ENCODE results near the gene PPP6R3.

Gene PPP6R3

DNA sequence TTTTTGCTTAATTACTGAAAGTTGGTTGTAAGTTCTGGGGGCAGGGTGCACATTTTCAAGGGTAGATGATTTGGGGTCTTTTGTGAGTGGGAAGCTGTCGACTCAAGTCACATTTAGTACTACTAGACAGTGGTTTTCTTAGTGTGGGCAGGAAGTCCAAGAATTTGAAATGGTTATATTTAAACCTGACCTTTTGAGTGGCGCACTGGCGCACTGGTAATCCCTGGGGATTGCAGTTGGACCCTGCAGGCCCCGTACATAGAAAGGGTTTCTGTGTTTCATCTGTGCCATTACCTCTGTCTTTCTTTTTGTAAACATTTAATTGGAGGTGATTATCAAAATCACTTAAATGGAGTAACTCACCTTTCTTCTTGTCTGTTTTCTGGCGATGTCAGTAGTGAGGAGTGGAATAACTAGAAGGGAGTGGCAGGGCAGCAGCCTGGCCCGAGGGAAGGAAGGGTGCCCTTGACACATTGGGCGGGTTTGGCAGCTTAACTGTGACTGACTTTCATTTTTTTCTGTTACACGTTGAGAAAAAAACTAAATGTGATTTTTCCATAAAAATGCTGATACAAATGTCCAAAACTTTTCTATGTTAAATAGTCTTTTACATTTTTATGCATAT, 122.0 kb downstream of the PPP6R3 start:
- TF ChIP-seq, protein P1, sequence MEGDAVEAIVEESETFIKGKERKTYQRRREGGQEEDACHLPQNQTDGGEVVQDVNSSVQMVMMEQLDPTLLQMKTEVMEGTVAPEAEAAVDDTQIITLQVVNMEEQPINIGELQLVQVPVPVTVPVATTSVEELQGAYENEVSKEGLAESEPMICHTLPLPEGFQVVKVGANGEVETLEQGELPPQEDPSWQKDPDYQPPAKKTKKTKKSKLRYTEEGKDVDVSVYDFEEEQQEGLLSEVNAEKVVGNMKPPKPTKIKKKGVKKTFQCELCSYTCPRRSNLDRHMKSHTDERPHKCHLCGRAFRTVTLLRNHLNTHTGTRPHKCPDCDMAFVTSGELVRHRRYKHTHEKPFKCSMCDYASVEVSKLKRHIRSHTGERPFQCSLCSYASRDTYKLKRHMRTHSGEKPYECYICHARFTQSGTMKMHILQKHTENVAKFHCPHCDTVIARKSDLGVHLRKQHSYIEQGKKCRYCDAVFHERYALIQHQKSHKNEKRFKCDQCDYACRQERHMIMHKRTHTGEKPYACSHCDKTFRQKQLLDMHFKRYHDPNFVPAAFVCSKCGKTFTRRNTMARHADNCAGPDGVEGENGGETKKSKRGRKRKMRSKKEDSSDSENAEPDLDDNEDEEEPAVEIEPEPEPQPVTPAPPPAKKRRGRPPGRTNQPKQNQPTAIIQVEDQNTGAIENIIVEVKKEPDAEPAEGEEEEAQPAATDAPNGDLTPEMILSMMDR (IDR thresholded peaks at IDR 0.05), result no peak

DNA sequence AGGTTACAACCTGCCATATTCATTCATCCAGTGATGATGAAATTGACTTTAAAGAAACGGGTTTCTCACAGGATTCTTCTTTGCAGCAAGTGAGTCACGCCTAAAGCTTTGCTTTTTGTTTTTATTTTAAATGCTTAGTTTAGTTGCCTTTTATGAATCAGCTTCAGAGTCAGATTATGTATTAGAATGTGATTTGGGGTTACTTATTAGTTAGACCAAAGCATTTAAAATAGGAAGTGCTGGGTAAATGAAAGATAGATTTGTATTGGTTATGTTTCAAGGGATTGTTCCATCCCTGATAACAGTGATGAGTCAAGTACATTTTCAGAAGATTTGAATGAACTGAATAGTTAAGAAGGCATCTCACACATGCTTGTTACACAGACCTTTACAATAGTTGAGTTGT, 122.5 kb downstream of the PPP6R3 start:
- TF ChIP-seq, protein P1 (IDR thresholded peaks at IDR 0.05), result no peak

DNA sequence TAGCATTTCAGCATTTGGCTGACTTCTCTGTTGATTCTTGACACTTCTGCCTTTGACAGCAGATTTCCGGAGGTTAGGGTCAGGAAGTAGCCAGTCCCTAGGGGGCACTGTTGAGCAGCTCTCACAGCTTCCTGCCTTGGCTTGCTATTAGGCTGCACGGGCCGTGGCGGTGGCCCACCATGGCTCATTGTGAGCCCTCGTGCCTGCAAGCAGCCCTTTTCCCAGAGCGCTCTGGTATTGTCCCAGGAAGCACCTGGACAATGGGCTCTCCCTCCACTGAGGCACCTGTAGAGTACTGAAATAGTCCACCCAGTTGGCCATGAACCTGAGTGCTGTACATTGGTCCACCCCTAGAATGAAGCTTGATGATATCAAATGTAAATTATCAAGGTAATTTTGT, 123.5 kb downstream of the PPP6R3 start:
- TF ChIP-seq, protein P1 (IDR thresholded peaks at IDR 0.05), result peak; percentile 78

DNA sequence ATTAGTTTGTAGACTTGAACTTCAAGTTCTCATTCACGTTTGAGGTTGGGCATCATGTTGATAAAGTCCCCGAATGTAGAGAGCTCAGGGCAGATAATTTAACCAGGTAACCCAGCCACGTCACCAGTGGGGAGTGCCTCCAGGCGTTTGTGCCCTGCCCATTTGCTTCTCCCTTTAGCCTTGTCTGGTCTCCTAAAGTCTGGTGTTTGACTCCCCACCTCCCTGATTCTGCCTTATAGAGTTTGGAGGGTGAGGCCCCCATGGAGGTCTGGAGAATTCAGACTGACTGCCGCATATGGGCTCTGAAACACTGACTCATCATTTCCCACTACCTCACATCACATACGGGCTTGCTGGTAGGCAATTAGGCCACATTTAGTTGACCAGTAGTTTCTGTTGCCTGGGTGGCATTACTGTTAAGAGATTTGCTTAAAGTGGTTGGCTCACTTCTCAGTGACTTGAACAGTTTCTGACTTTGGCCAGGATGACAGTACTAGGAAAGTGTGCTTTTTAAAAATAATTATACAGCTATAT, 124.5 kb downstream of the PPP6R3 start:
- TF ChIP-seq, protein P1 (IDR thresholded peaks at IDR 0.05), result no peak

DNA sequence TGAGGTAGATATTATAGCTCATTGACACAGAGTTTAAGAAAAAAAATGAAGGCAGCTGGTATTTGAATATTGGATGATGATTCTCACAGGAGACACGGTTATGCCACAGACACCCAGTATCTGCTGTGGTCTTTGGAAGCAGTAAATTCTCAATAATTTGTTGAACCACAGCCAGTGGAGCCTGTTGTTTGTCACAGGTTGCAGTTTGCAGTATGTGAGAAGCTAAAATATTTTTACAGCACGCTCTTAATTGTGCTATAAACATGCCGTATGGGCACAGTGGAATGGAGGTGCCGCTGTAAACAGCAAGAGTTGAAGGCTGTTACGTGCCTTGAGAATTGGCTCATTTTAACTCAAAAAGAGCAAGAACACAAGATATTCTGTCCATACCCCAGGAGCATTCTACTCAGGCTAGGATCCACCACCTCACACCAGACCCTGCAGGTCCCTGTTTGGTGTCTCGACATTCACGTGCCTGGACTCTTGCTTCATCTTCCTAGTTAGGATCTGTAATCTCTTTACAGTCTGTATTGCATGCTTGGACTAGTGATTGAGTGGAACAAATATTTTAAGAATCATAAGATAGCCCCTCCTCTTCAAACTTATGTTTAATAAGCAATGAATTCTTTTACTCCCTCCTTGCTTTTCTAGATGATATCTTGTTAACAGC, 129.1 kb downstream of the PPP6R3 start:
- TF ChIP-seq, protein P1 (IDR thresholded peaks at IDR 0.05), result no peak

DNA sequence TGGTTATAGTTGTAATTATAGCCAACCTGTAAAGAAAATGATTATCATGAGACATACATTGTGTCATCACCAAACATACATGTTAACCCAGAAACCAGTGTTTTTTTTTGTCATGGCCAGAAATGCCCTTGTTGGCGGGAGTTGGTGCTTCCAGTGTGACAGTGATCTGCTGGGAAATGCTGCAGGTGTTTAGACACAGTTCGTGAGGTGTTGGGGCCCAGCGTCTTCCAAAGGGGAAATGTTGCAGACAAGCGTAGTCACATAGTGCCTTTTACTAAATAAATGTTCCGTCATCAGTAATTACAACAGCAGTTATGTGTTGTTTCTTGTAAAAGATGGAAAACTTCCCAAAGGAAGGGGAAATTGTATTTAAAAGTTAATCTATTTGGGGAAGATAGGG, 131.2 kb downstream of the PPP6R3 start:
- TF ChIP-seq, protein P1 (IDR thresholded peaks at IDR 0.05), result no peak

DNA sequence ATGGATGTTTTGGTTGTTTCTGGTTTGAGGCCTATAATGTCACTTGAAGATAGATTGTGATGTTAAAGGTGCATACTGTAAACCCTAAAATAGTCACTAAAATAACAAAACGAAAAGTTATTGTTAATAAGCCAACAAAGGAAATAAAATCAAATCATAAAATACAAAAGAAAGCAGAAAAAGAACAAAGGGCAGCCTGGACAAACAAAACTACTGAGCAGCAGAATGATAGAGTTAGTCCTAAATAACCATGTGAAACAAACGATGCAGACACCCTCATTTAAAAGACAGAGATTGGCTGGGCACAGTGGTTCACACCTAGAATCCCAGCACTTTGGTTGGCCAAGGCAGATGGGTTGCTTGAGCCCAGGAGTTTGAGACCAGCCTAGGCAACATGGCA, 132.9 kb downstream of the PPP6R3 start:
- TF ChIP-seq, protein P1 (IDR thresholded peaks at IDR 0.05), result no peak
